Mucosa of descending colon (tissue), 3 donors: ENCODE data around the gene PTPRM. TPM values are rescaled to one million over a fixed set of nuclear protein-coding genes. Genes with fewer than 3 reads are reported as not detected.
A peak's percentile ranks its signal among the peaks of the same experiment; 100 is the strongest.

ENCODE experiments used
- ATAC-seq: fragments of 200-7000 bp; cut with Tn5 transposase; one replicate; pipeline ENCODE4 v1.9.1; 2020; ENCODE audit warnings: mild to moderate bottlenecking, moderate library complexity
- DNase-seq, 3 donors: peaks; one replicate each; pipeline ENCODE4 v3.0.0-alpha.2; 2020
- H3K36me3 ChIP-seq: fragments of 200-600 bp; one replicate; pipeline ENCODE4 v1.8.0; 2021; ENCODE audit warnings: low read depth, mild to moderate bottlenecking
- H3K4me1 ChIP-seq: fragments of 200-600 bp; one replicate; pipeline ENCODE4 v1.8.0; 2021; ENCODE audit warnings: low read depth, mild to moderate bottlenecking
- H3K4me3 ChIP-seq: fragments of 200-600 bp; one replicate; pipeline ENCODE4 v1.8.0; 2021; ENCODE audit warnings: mild to moderate bottlenecking
- H3K9me3 ChIP-seq: fragments of 200-600 bp; one replicate; pipeline ENCODE4 v1.8.0; 2021; ENCODE audit warnings: mild to moderate bottlenecking
- intact Hi-C, 2 donors: fragments of 100-400 bp; cut with DNase I in 1 of 2; cut with micrococcal nuclease in 1 of 2; formaldehyde crosslinking; loops; one replicate each; pipeline versions ENCODE4 v1.11.0 to v1.11.1; 2022; cut with DNase I, micrococcal nuclease
- total RNA-seq, 3 donors: library from RNA; stranded (reverse); fragmentation: NEBNext Ultra II Directional in 2 of 3; extraction: Animal tissue kit (Norgen Biotek cat#: 25700) in 2 of 3; gene quantifications; one replicate each; pipeline versions ENCODE4 v1.2.1 to v1.2.4, GENCODE V29; 2021 to 2023
- TF ChIP-seq, protein P1 (sequence below): fragments of 200-600 bp; IDR thresholded peaks from one replicate; pipeline ENCODE4 v1.8.0; 2022; ENCODE audit warnings: antibody characterized with exemption, mild to moderate bottlenecking
- donor health status: DM: no; HTN: no; CAD: no; lungs with moderate emphysema.
- donor health status: DM: no; HTN: no; CAD: no.
- donor health status: DM: no; HTN: yes; CAD: no.

PTPRM gene
- total RNA-seq, 3 donors from 2014 or later: 15.3 to 41.1 (median 19.6) TPM

DNA sequence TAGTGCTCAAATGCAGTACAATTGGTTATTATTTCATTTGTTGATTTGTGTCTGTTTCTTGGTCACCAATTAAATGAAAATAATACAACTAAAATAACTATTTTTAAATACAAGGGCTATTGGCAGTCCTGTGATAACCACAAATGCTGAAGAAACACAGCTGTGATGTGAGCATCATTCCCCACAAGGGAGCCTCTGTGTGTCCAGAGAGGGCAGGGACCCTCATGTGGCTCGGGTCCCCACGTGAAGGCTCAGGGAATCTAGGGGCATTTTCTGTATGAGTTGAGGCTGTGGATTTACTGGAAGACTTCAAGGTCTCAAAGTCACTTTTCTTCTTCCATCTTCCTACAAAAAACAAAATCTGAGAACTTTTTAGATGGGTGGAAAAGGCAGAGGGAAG, 726.1 kb downstream of the PTPRM start:
- Histone ChIP-seq H3K4me3 (no peak overlapping the region), H3K4me1 (no peaks in the 10 kb centered on the region), H3K9me3 (no peaks in the 10 kb centered on the region), H3K36me3 (no peaks in the 10 kb centered on the region)
- TF ChIP-seq, protein P1, sequence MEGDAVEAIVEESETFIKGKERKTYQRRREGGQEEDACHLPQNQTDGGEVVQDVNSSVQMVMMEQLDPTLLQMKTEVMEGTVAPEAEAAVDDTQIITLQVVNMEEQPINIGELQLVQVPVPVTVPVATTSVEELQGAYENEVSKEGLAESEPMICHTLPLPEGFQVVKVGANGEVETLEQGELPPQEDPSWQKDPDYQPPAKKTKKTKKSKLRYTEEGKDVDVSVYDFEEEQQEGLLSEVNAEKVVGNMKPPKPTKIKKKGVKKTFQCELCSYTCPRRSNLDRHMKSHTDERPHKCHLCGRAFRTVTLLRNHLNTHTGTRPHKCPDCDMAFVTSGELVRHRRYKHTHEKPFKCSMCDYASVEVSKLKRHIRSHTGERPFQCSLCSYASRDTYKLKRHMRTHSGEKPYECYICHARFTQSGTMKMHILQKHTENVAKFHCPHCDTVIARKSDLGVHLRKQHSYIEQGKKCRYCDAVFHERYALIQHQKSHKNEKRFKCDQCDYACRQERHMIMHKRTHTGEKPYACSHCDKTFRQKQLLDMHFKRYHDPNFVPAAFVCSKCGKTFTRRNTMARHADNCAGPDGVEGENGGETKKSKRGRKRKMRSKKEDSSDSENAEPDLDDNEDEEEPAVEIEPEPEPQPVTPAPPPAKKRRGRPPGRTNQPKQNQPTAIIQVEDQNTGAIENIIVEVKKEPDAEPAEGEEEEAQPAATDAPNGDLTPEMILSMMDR: no peak
- intact Hi-C loops: no loop called here
- DNase-seq (no peak), ATAC-seq (no peak)

- no peaks in the 10 kb centered on the region for H3K4me1 ChIP-seq
- no peaks in the 10 kb centered on the region for H3K36me3 ChIP-seq
- intact Hi-C loops: no loop called here
- no peak overlapping the region for H3K4me3 ChIP-seq
- no peaks in the 10 kb centered on the region for H3K9me3 ChIP-seq
- DNase-seq: no peak
- no peak for ATAC-seq
- TF ChIP-seq, protein P1: no peak
Observed at GRCh38 chr18:8296886-8297616, 729.9 kb downstream of the PTPRM start.

GRCh38 chr18:8298186-8298585, 731.1 kb downstream of the PTPRM start:
- Histone ChIP-seq H3K9me3 (no peaks in the 10 kb centered on the region), H3K4me3 (no peak overlapping the region), H3K4me1 (no peaks in the 10 kb centered on the region), H3K36me3 (no peaks in the 10 kb centered on the region)
- no peak for ATAC-seq
- no peak for DNase-seq
- TF ChIP-seq, protein P1: no peak
- intact Hi-C loops: no loop called here

GRCh38 chr18:8299054-8299980, 732.2 kb downstream of the PTPRM start:
- no peak for DNase-seq
- ATAC-seq: peak; percentile 18
- intact Hi-C loops: no loop called here
- TF ChIP-seq, protein P1: no peak
- Histone ChIP-seq H3K36me3 (no peaks in the 10 kb centered on the region), H3K4me3 (no peak overlapping the region), H3K9me3 (no peaks in the 10 kb centered on the region), H3K4me1 (no peaks in the 10 kb centered on the region)

GRCh38 chr18:8300751-8301410, 733.8 kb downstream of the PTPRM start:
- H3K4me3 ChIP-seq: no peak overlapping the region
- ATAC-seq: no peak
- TF ChIP-seq, protein P1: no peak
- intact Hi-C loops: no loop called here
- H3K9me3 ChIP-seq: no peaks in the 10 kb centered on the region
- no peaks in the 10 kb centered on the region for H3K4me1 ChIP-seq
- no peak for DNase-seq
- no peaks in the 10 kb centered on the region for H3K36me3 ChIP-seq
